Erythroblast (primary cell): ENCODE data around the gene FGF12.

Experiments used
- GATA1 ChIP-seq: IDR thresholded peaks from 2 replicates; pipeline ENCODE4 v1.6.1; 2011; ENCODE audit warnings: low read depth, mild to moderate bottlenecking, control low read depth, low read length, moderate library complexity
- POLR2A ChIP-seq: IDR thresholded peaks from 2 replicates; pipeline ENCODE4 v1.6.1; 2011; ENCODE audit warnings: mild to moderate bottlenecking, low read length

DNA sequence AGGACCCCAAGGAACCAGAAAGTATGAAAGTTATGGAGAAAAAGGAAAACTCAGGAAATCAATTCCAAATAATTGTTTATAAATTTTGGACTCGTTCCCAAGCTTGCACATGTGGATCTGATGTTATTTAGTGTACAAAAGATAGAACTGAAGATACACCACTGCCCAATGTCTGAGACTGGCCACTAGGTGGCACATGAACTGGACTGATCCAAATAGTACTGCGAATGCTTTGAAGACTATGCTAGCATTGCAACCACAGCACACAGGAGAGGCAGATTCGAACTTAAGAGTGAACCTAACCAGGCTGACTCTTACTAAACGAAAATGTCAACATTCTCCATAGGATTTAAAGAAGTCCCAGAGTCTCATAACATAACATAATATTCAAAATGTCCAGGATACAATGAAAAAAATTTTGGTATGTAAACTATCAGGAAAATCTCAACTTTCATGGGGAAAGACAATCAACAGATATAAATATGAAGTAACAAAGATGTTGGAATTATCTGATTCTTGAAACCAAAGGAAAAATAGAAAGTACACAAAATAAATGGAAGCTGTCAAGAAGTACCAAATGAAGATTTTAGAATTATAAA, 596.7 kb downstream of the FGF12 start:
- TF ChIP-seq POLR2A, result no peak
- TF ChIP-seq GATA1, result no peak
